T-cell (primary cell): Measurements from ENCODE around the gene KIF17. TPM values are rescaled to one million over a fixed set of nuclear protein-coding genes. Genes with fewer than 3 reads are reported as not detected.

Experiments used
- ATAC-seq, 4 experiments: fragments of 200-7000 bp in 3 of 4; fragments of 150-1000 bp in 1 of 4; cut with Tn5 transposase; replicated peaks in 1 of 4; 1 replicate in 3 of 4; 2 replicates in 1 of 4; pipeline ENCODE4 v1.10.0; 2021; ENCODE audit warnings: moderate library complexity in 3 of 4, mild to moderate bottlenecking in 2 of 4, moderate number of reproducible peaks in 1 of 4
- CTCF ChIA-PET, 2 donors: fragments of 300-600 bp; sonication (Branson Sonifier 250); formaldehyde crosslinking; loops; one replicate each; lab custom pipeline; 2022; ENCODE audit warnings: antibody characterized with exemption in 2 of 2; lab: Charles Lee
- POLR2A ChIA-PET, 2 donors: fragments of 300-600 bp; sonication (Branson Sonifier 250); formaldehyde crosslinking; loops; one replicate each; lab custom pipeline; 2022; ENCODE audit warnings: antibody characterized with exemption in 2 of 2; lab: Charles Lee
- DNase-seq, 35 experiments: peaks; one replicate each; pipeline versions ENCODE4 v3.0.0 to v3.0.0-alpha.2; 2013 to 2023
- H3K27ac ChIP-seq: one replicate; pipeline ENCODE4 v1.5.1; 2013; ENCODE audit warnings: low read length
- H3K27me3 ChIP-seq, 2 experiments: replicated peaks in 1 of 2; 1 replicate in 1 of 2; 2 replicates in 1 of 2; pipeline versions ENCODE4 v1.6.1 to v1.7.0; 2013; ENCODE audit warnings: low read length in 1 of 2, mixed read lengths in 1 of 2; ENCODE audit not compliant: control insufficient read depth in 2 of 2, insufficient read depth in 2 of 2; ENCODE audit errors: extremely low read depth in 1 of 2
- H3K36me3 ChIP-seq, 2 donors: 1 replicate in 1 of 2; 2 replicates in 1 of 2; pipeline versions ENCODE4 v1.6.1 to v1.7.0; 2013; ENCODE audit warnings: low read length in 1 of 2; ENCODE audit not compliant: control insufficient read depth in 2 of 2, insufficient read depth in 1 of 2; ENCODE audit errors: extremely low read depth in 1 of 2
- H3K4me1 ChIP-seq, 2 experiments: 1 replicate in 1 of 2; 2 replicates in 1 of 2; pipeline versions ENCODE4 v1.6.1 to v1.7.0; 2013; ENCODE audit warnings: low read length in 2 of 2, mixed read lengths in 1 of 2; ENCODE audit not compliant: insufficient read depth in 2 of 2, control insufficient read depth in 1 of 2; ENCODE audit errors: extremely low read depth in 1 of 2
- H3K4me3 ChIP-seq, 2 donors: 1 replicate in 1 of 2; 2 replicates in 1 of 2; pipeline versions ENCODE4 v1.5.1 to v1.7.0; 2013; ENCODE audit warnings: mild to moderate bottlenecking in 2 of 2, low read length in 1 of 2, moderate library complexity in 1 of 2; ENCODE audit not compliant: control insufficient read depth in 1 of 2; ENCODE audit errors: extremely low read depth in 1 of 2
- H3K9me3 ChIP-seq: 2 replicates; pipeline ENCODE4 v1.7.0; 2013
- H3K27ac Mint-ChIP-seq, 2 donors: one replicate each; pipeline ENCODE4 v1.8.0; 2020 to 2021; ENCODE audit warnings: mild to moderate bottlenecking in 2 of 2, mixed read lengths in 2 of 2
- H3K27me3 Mint-ChIP-seq, 2 donors: one replicate each; pipeline ENCODE4 v1.8.0; 2021 to 2022; ENCODE audit warnings: mixed read lengths in 2 of 2
- H3K36me3 Mint-ChIP-seq: one replicate; pipeline ENCODE4 v1.8.0; 2021; ENCODE audit warnings: mixed read lengths
- H3K4me1 Mint-ChIP-seq, 3 donors: one replicate each; pipeline ENCODE4 v1.8.0; 2020 to 2022; ENCODE audit warnings: mixed read lengths in 3 of 3, mild to moderate bottlenecking in 1 of 3
- H3K4me3 Mint-ChIP-seq, 3 donors: one replicate each; pipeline ENCODE4 v1.8.0; 2020 to 2022; ENCODE audit warnings: mild to moderate bottlenecking in 3 of 3, mixed read lengths in 3 of 3, moderate library complexity in 3 of 3
- H3K9me3 Mint-ChIP-seq, 3 donors: one replicate each; pipeline ENCODE4 v1.8.0; 2020 to 2022; ENCODE audit warnings: mixed read lengths in 3 of 3
- WGBS: methylation state at CpG from one replicate; pipeline ENCODE4 v1.1.5; 2013; ENCODE audit warnings: missing lambda C conversion rate; ENCODE audit not compliant: insufficient coverage; 5-methylcytosine and 5-hydroxymethylcytosine counted together
- total RNA-seq, 35 experiments: library from RNA in 6 of 35; stranded (reverse) in 6 of 35; fragments of 120-200 nt in 1 of 35; gene quantifications; one replicate each; pipeline versions ENCODE4 v1.2.1 to v1.2.4 and lab custom pipeline; 2013 to 2026

Gene KIF17
- total RNA-seq, 5 donors from 2014 or later (not counting 1 experiment from before 2014, with no cell fraction given) = not detected

GRCh38 chr1:20712215-20712577, 5.6 kb downstream of the KIF17 start:
- Mint-ChIP-seq H3K4me3 (no peak overlapping the region), H3K27ac (no peak overlapping the region), H3K4me1 (peaks cover 0 to 9% (median 6%) of the 10 kb centered on the region in 3 donors), H3K27me3 (peaks cover 16 to 22% of the 10 kb centered on the region in 2 donors), H3K36me3 (no peaks in the 10 kb centered on the region), H3K9me3 (no peaks in the 10 kb centered on the region)
- Histone ChIP-seq H3K27ac (no peak overlapping the region), H3K4me3 (no peak overlapping the region), H3K4me1 (peaks cover 0 to 4% of the 10 kb centered on the region in 2 experiments), H3K9me3 (no peaks in the 10 kb centered on the region), H3K36me3 (no peaks in the 10 kb centered on the region), H3K27me3 (peaks cover 0 to 60% of the 10 kb centered on the region in 2 experiments)
- DNase-seq = no peak
- CTCF ChIA-PET = no interaction called here
- WGBS = no CpG with 5 or more reads among the region's 6 CpGs
- ATAC-seq = no peak
- POLR2A ChIA-PET = no interaction called here

- ATAC-seq (no peak), DNase-seq (no peak)
- 92% methylated on average over 23 of the region's 29 CpGs for WGBS
- H3K36me3 Mint-ChIP-seq = no peaks in the 10 kb centered on the region
- H3K27me3 ChIP-seq = peaks cover 0 to 54% of the 10 kb centered on the region in 2 experiments
- peaks cover 13 to 18% of the 10 kb centered on the region in 2 donors for H3K27me3 Mint-ChIP-seq
- H3K27ac Mint-ChIP-seq = no peak overlapping the region
- H3K9me3 ChIP-seq = no peaks in the 10 kb centered on the region
- peaks cover 0 to 4% (median 2%) of the 10 kb centered on the region in 3 donors for H3K4me1 Mint-ChIP-seq
- H3K27ac ChIP-seq = no peak overlapping the region
- no peak overlapping the region for H3K4me3 ChIP-seq
- no peak overlapping the region for H3K4me3 Mint-ChIP-seq
- no peaks in the 10 kb centered on the region for H3K36me3 ChIP-seq
- POLR2A ChIA-PET = no interaction called here
- H3K9me3 Mint-ChIP-seq = no peaks in the 10 kb centered on the region
- CTCF ChIA-PET = no interaction called here
- no peaks in the 10 kb centered on the region for H3K4me1 ChIP-seq
These were observed 6.3 kb downstream of the KIF17 start for GRCh38 chr1:20711285-20712214.

- no peak overlapping the region for H3K27ac ChIP-seq
- H3K4me3 ChIP-seq = no peak overlapping the region
- H3K9me3 Mint-ChIP-seq = no peaks in the 10 kb centered on the region
- WGBS = 71% methylated on average over 13 of the region's 18 CpGs
- no peaks in the 10 kb centered on the region for H3K4me1 Mint-ChIP-seq
- DNase-seq (no peak), ATAC-seq (no peak)
- ChIA-PET CTCF (no interaction called here), POLR2A (no interaction called here)
- H3K4me3 Mint-ChIP-seq = no peak overlapping the region
- H3K27ac Mint-ChIP-seq = no peak overlapping the region
- peaks cover 5 to 9% of the 10 kb centered on the region in 2 donors for H3K27me3 Mint-ChIP-seq
- no peaks in the 10 kb centered on the region for H3K36me3 ChIP-seq
- peaks cover 0 to 45% of the 10 kb centered on the region in 2 experiments for H3K27me3 ChIP-seq
- no peaks in the 10 kb centered on the region for H3K36me3 Mint-ChIP-seq
- no peaks in the 10 kb centered on the region for H3K9me3 ChIP-seq
- H3K4me1 ChIP-seq = no peaks in the 10 kb centered on the region
These were observed 7.1 kb downstream of the KIF17 start for GRCh38 chr1:20710469-20711284.

- H3K4me3 Mint-ChIP-seq = no peak overlapping the region
- WGBS = 89% methylated on average over 1 of the region's 3 CpGs
- Histone ChIP-seq H3K4me1 (no peaks in the 10 kb centered on the region), H3K36me3 (no peaks in the 10 kb centered on the region), H3K4me3 (no peak overlapping the region), H3K27ac (no peak overlapping the region), H3K27me3 (peaks cover 0 to 38% of the 10 kb centered on the region in 2 experiments), H3K9me3 (no peaks in the 10 kb centered on the region)
- POLR2A ChIA-PET = no interaction called here
- CTCF ChIA-PET = no interaction called here
- H3K9me3 Mint-ChIP-seq = no peaks in the 10 kb centered on the region
- H3K4me1 Mint-ChIP-seq = no peaks in the 10 kb centered on the region
- no peak overlapping the region for H3K27ac Mint-ChIP-seq
- ATAC-seq = no peak
- DNase-seq = no peak
- peaks cover 0 to 5% of the 10 kb centered on the region in 2 donors for H3K27me3 Mint-ChIP-seq
- H3K36me3 Mint-ChIP-seq = no peaks in the 10 kb centered on the region
These were observed 7.9 kb downstream of the KIF17 start for GRCh38 chr1:20709868-20710267.

GRCh38 chr1:20708891-20709290, 8.9 kb downstream of the KIF17 start:
- ATAC-seq = no peak
- Histone ChIP-seq H3K36me3 (no peaks in the 10 kb centered on the region), H3K4me3 (no peak overlapping the region), H3K4me1 (no peaks in the 10 kb centered on the region), H3K9me3 (no peaks in the 10 kb centered on the region), H3K27me3 (peaks cover 0 to 34% of the 10 kb centered on the region in 2 experiments), H3K27ac (no peak overlapping the region)
- WGBS = 91% methylated on average over 3 of the region's 5 CpGs
- H3K9me3 Mint-ChIP-seq = no peaks in the 10 kb centered on the region
- POLR2A ChIA-PET = no interaction called here
- H3K36me3 Mint-ChIP-seq = no peaks in the 10 kb centered on the region
- H3K4me3 Mint-ChIP-seq = no peak overlapping the region
- no peak overlapping the region for H3K27ac Mint-ChIP-seq
- CTCF ChIA-PET = no interaction called here
- no peaks in the 10 kb centered on the region for H3K4me1 Mint-ChIP-seq
- peaks cover 0 to 5% of the 10 kb centered on the region in 2 donors for H3K27me3 Mint-ChIP-seq
- no peak for DNase-seq

GRCh38 chr1:20708057-20708456, 9.8 kb downstream of the KIF17 start:
- Histone ChIP-seq H3K27ac (no peak overlapping the region), H3K36me3 (no peaks in the 10 kb centered on the region), H3K4me3 (no peak overlapping the region), H3K9me3 (no peaks in the 10 kb centered on the region), H3K27me3 (peaks cover 0 to 31% of the 10 kb centered on the region in 2 experiments), H3K4me1 (no peaks in the 10 kb centered on the region)
- Mint-ChIP-seq H3K27me3 (peaks cover 0 to 5% of the 10 kb centered on the region in 2 donors), H3K4me3 (no peak overlapping the region), H3K4me1 (no peaks in the 10 kb centered on the region), H3K36me3 (no peaks in the 10 kb centered on the region), H3K9me3 (no peaks in the 10 kb centered on the region), H3K27ac (no peak overlapping the region)
- CTCF ChIA-PET = no interaction called here
- 83% methylated on average over 5 of the region's 6 CpGs for WGBS
- POLR2A ChIA-PET = no interaction called here
- no peak for ATAC-seq
- no peak for DNase-seq
